DMS 273 treated with DMSO at 0.1 percent for 48 hours (cell line): Measurements from ENCODE around the gene GALNT10.

Source experiments
- DNase-seq: peaks from one replicate; lab custom pipeline; 2025; lab: John Stamatoyannopoulos, UW

GALNT10 gene

DNA sequence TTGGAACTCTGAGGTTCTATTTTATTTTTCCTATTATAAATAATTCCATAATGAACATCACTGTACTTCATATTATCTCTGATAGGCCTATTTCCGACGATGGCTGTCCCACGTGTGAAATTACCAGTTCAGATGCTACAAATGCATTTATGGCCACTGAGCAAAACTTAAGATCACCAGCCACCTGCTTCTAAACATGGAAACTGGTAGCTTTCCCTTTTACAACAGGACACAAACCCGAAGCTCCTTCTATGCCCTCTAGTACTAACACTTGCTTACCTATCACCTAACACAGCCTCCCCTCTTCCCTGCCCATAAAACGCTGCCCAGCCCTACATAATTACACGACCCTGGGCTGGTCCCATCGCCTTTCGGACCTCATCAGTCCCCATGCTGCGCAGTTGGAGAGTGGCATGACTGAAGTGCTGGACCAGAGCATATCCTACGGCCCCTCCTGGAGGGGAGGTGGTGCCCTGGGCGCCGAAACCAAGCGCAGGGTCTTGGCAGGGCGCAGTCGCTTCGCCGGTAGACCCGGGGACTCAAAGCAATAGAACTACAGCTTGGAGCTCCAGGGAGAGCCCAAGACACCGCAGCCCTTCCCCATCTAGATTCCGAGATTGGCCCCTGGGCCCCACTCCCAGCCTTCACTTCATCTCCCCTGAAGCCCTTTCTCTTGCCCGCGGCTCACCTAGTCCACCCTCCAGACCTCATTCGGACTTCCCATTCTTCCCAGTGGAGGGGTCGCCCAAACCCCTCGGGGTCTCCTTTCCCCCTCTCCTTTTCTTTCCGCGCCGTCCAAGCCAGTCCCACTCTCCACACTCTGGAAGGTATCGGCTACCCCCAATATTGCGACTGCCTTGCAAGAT lies 254.3 kb downstream of the GALNT10 start:
- no peak for DNase-seq

DNA sequence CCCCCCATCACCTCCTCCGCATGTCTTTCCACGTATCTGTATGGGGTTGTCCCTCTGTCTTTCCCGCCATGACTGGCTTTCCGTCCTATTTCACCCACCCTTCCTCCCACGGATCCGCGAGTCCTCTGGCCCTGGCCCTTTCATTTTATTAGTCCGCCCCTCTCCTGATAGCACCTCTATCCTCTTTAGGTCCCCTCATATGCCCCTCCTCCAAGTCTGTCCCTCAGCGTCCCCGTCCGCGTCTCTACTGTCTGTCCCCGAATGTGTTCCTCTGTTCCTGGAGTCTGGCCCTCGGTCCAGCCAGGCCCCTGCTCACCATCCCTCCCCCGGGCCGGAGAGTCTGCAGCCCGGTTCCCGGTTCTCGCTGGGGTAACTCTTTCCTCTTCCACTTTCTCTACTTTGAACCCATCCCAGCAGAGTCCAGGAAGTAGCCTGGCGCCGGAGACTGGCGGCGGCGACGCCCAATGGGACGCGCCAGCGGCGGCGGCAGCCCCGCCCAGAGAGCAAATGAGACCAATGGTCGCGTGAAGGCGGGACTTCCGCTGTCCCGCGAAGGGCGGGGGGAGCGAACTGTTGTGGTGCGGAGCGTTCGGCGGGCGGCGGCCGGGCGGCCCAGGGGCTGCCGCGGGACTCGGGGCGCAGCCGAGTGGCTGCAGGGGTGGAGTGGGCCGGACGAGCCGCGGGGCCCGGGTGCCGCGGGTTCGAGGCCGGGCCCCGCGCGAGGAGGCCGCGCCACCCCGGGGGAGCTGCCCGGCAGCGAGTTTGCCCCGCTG lies 255.1 kb downstream of the GALNT10 start, which contains the start of gene SAP30L:
Gene SAP30L (plus strand): TSS at position 576 of the 773 bp plus-strand sequence. CDS start 608 bp downstream, outside the sequence.
- DNase-seq: peak; percentile 75

DNA sequence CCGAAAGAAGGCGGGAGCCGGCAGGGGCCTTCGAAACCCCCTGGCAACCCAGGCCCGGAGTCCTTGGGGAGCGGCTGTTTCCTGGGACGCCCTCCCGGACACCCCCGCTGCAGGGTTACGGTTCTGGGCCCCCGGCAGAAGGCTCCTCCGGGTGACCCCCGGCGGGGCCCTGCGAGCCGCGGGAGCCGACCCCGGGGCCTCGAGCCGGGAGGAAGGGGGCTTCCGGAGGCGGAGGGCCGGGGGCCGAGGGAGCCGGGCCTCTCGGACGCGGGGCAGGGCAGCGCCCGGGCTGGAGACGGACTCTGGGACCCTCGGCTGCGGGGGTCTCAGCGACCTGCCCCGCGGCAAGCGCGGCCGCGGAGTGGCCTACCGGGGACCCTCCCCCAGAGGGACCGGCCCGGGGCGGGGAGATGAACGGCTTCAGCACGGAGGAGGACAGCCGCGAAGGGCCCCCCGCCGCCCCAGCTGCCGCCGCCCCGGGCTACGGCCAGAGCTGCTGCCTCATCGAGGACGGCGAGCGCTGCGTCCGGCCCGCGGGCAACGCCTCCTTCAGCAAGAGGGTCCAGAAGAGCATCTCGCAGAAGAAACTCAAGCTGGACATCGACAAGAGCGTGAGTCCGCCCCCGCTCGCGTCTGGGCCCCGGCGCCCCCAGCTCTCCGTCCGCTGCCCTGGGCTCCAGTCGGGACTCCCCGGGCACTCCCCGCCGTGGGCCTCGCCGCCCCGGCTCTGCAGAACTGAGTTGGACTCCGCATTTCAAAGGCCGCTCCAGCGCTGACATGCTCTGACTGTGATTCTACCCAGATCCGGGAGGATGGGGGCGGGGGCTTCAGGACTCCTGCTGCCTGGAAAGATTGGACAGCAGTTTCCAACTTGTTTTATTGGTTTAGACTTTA lies 255.9 kb downstream of the GALNT10 start:
- no peak for DNase-seq

DNA sequence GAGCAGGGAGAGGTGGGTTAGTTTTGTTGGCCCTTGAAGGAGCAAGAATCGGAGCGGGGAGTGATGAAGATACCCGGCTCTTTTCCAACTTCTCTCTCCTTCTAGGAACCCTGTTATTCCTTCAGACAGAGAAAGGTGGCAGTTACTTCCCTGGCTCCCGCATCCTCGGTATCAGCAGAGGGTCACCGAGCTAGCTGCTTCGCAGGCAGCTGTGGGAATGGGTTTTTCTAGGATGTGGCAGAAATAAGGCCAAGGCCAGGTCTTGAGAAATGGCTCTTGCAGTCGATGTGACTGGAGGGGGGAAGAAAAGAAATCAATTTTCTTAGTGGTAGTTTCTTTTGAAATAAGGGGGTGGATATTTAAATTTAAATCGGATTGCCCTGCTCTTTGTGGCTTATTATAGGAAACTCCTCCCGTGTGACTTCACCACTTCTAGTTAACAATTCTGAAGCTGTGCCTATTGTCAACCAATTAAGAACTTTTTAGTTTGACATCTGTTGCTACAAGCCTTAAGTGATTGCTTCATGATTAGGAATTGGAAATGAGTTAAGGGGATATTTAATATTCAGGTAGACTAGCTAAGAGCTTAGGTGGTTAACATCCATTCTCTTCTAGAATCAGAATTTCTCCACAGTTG lies 256.7 kb downstream of the GALNT10 start:
- no peak for DNase-seq

DNA sequence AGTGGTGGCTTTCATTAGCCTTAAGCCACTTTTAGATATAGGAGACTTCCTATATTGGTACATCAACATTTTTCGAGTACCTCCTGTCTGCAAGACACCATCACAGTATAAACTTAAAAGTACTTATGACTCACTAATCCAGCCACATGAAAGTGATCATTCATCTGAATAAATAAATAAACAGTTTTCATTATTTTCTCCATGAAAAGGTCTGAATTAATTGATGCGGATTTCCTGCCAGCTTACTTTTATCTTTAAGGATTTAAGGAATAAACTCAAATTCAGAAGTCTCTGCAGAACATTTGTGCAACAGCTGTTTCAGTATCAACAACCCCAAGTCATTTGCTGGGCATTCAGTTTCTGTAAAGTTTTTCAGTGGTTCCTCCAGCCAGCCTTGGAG lies 259.3 kb downstream of the GALNT10 start:
- DNase-seq: no peak

DNA sequence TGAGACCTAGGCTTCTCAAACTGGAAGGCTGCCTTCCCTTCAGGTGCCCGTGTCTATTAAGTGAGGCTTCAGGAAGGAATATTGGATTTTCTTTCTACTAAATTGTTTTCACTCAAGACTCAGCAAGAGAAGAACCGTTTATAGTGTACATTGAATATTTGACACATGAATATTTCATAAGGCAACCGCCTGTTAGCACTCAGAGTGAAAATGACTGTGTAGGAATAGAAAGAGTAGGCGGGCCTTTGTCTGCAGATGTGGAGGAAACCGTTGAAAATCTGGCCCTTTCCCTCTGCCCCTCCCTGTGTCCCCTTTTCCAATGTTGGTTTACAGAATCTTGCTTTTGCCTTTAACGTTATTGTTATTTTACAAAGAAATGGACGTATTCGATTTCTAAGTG lies 261.4 kb downstream of the GALNT10 start:
- DNase-seq: no peak

DNA sequence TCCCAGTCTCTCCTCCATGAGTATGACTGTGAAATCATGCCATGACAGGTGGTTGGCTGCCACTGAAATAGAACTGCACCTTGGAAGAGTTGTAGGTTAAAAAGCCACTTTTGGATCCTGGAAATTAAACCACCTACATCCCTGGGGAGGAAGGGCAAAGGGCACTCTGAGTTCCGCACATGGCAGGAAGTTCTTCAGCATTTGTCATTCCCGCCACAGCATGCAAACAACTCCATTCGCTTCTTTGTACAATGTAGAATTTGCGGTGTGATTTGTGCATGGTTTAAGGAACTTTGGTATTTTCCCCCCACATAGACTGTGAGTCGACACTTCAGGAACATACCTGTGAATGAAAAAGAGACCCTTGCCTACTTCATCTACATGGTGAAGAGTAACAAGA lies 265.1 kb downstream of the GALNT10 start:
- DNase-seq: no peak

DNA sequence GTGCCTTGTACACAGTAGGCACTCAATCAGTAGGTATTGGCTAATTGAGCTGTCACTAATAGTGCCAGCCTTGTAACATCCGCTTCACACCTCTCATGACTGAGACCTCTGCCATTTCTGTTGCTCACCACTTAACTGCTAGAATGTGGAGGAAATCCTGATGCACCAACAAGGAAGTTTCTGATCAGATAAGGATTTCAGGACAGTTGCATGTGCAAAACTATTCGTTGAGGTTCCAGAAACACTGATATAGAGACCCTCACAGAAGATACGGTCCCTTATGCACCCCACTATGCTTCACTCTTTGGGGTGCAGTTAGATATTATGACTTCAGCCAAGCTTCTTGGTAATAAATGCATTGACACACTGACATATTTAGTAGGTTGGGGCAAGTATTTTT lies 266.0 kb downstream of the GALNT10 start:
- DNase-seq: no peak

DNA sequence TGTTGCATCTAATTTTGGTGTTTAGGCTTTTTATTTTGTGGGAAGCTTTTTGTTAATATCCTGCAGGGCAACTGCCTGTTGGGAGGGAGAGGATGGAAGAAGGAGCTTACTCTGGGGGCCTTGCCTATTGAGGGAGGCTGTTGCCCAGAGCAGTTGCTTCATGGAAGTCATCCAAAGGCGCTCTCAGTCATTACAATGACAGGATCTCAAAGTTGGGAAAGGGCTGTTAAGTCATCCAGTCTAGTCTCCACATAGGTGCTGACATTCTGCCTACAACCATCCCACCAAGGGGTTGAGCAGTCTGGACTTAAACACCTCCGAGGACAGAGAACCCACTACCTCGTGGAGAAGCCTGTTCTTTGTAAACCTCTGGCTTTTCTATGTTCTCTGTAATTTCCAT lies 268.5 kb downstream of the GALNT10 start:
- DNase-seq: no peak

DNA sequence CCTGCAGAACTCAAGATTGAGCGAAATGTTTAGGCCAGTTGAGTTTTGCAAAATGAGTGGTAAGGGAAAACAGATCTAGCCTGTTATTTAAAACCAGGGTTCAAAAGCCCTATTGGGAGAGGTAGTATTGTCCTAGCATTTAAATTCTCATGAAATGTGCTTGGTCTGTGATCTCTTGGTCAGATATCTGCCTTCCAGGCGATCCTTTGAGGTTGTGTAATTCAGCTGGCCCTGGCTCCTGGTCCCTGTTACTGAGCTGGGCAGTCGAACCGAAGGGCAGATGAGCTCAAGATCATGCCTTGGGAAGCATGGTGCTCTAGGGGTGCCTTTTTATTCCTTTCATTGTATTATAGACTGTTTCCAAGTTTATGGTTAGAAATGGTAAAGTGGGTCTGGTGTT lies 269.6 kb downstream of the GALNT10 start:
- no peak for DNase-seq

DNA sequence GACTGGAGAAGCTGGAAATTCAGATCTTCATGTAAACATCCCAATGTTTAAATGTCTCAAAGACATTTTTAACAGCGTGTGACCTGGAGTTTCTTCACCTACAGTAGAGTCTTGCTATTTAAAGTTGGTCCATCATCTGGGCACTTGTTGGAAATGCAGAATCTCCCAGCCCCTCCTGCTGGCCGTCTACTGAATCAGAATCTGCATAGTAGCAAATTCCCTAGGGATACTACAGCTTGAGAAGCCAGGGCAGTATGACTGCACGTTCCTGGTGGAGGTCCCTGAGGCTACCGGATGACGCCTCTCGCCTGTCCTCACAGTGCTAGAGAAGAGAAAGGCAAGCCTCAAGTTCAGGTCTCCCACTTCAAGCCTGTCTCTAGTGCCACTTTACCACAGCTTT lies 271.0 kb downstream of the GALNT10 start:
- DNase-seq: peak; percentile 20

DNA sequence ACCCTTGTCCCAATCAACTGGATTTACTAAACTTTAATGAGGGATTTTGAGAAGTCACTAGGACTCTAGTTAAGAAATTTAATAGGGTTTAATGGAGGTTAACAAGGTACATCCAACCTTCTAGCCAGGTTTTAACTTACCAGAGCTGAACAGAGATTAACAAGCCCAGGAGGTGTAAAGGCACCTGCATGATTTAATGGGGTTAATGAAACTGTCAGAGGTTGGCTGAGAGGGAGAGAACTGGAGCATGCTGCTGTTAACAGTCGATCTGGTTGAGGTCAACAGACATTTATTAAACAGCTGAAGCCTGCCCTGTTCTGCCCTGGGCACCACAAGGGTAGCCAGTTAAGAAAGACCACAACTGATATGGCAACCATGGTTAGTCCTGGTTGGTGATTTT lies 273.9 kb downstream of the GALNT10 start:
- no peak for DNase-seq

DNA sequence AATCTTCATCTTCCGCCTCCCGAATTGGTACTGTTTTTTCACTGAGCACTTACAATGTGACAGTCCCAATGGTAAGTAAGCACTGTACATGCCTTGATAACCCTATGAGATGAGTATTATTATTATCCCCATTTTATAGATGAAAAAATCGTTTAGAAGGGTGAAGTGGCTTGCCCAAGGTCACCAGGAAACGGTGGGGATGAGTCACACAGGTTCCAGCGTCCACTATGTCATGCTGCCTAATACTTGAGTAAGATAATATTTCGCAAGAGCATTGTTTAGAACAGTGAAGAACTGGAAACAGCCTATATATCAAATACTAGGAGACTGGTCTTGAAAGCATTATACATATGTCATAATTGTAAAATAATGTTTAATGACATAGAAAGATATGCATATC lies 274.6 kb downstream of the GALNT10 start:
- DNase-seq: no peak

DNA sequence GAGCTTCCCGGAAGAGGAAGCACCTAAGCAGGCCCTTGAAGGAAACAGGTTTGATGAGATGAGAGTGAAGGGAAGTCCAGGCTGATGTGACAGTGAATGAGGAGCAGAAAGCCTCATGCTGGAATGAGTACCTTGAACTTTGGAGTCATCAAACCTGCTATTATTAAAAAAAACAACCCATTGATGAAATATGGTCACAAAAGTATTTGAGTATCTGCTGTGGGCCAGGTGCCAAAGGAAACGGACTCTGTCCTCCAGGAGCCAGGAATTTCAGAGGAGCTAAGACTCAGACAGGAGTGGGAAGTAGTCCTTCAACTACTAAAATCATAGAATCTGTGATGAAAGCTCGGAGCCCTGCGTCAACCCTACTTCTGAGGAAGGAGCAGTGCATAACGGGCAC lies 275.6 kb downstream of the GALNT10 start:
- DNase-seq: no peak

DNA sequence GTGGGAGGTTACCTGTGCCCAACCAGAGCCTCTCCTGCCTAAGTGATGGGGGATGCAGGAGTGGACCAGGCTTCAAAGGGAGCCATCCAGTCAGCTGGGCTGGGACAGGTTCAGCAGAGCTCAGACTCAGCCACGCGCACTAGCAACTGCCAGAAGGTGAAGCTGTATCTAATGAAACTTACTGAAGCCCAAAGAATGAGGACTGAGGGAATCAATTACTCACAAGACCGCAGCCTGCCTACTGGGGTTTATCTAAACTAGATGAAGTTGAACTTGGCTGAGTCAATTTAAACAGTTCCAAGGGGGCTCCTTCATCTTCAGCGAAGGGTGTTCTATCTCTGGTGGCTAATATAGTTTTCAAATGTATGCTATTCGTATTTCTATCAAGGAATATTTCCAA lies 276.1 kb downstream of the GALNT10 start:
- no peak for DNase-seq

DNA sequence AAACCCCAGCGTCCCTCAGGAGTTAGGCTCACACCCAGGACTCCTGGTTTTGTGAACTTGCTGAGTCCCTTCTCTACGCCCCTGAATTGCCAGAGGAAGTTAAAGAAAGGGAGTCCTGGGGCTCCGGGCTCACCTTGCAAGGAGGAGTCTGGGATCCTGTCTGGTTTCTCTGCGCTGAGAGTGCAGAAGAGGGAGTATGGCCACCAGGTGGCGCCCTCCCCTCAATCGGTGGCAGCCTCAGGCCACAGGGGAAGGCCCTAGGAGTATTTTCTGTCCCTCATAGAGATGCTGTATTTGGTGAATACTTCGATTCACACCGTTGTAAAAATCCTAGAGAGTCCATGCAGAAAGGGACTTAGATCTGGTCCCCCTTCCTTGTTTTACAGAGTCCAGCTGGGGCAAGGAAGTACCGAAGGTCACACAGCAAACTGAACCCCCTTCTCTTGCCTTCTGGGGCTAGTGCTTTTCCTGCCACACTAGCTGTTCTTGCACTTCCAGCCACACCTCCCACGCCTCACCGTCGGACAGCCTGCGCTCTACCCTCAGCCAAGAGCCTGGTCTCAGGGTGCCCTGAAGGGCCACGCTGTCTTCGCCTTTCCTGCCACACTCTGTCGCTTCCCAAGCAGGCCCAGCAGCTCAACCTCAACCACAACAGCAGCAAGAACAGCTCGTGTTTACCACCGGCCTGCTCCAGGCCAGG lies 277.3 kb downstream of the GALNT10 start:
- DNase-seq: no peak

DNA sequence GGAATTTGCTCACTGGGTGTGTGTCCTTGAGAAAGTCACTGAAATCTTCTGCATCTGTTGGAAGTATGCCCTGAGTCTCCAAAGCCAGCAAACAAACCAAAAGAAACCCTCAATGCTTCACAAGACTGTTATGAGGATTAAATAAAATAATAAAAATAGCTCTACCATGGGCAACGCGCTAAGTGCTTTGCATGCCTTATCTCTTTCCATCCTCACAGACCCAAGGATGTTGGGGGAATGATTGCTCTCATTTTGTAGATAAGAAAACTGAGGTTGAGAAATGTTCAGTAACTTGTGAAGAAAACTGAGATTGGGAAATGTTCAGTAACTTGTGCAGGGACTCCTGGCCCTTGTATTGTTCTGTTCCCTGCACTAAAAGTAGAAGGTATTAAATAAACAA lies 279.6 kb downstream of the GALNT10 start:
- DNase-seq: no peak
